Lung (tissue), 12 donors: Measurements from ENCODE around the gene WDPCP. TPM values are rescaled to one million over a fixed set of nuclear protein-coding genes. Genes with fewer than 3 reads are reported as not detected.

ENCODE experiments used
- ATAC-seq: fragments of 200-7000 bp; cut with Tn5 transposase; one replicate; pipeline ENCODE4 v1.9.1; 2020; ENCODE audit warnings: moderate number of reproducible peaks; ENCODE audit not compliant: insufficient read depth, low FRiP score
- DNase-seq, 3 donors: peaks; one replicate each; pipeline ENCODE4 v3.0.0-alpha.2; 2013 to 2017
- H3K27ac ChIP-seq, 2 donors: one replicate each; pipeline ENCODE4 v1.5.1; 2013; ENCODE audit warnings: mild to moderate bottlenecking in 2 of 2, moderate library complexity in 2 of 2, control low read depth in 1 of 2, inconsistent platforms in 1 of 2, low read depth in 1 of 2, low read length in 1 of 2
- H3K27me3 ChIP-seq, 3 donors: one replicate each; pipeline ENCODE4 v1.5.1; 2013; ENCODE audit warnings: low read length in 2 of 3; ENCODE audit not compliant: control insufficient read depth in 3 of 3, insufficient read depth in 3 of 3
- H3K36me3 ChIP-seq, 4 donors: one replicate each; pipeline ENCODE4 v1.5.1; 2013; ENCODE audit warnings: low read length in 4 of 4, mild to moderate bottlenecking in 1 of 4, moderate library complexity in 1 of 4; ENCODE audit not compliant: control insufficient read depth in 4 of 4, insufficient read depth in 4 of 4
- H3K4me1 ChIP-seq, 5 donors: one replicate each; pipeline ENCODE4 v1.5.1; 2013; ENCODE audit warnings: low read length in 5 of 5, mild to moderate bottlenecking in 2 of 5, moderate library complexity in 1 of 5; ENCODE audit not compliant: control insufficient read depth in 5 of 5, insufficient read depth in 5 of 5
- H3K4me3 ChIP-seq: one replicate; pipeline ENCODE4 v1.5.1; 2013; ENCODE audit warnings: mild to moderate bottlenecking, control low read depth, moderate library complexity
- H3K9ac ChIP-seq, 2 donors: one replicate each; pipeline ENCODE4 v1.5.1; 2013; ENCODE audit warnings: low read length in 2 of 2, control low read depth in 1 of 2; ENCODE audit not compliant: insufficient read depth in 1 of 2
- H3K9me3 ChIP-seq, 4 donors: one replicate each; pipeline ENCODE4 v1.5.1; 2013; ENCODE audit warnings: low read length in 3 of 4, mild to moderate bottlenecking in 1 of 4, moderate library complexity in 1 of 4; ENCODE audit not compliant: control insufficient read depth in 4 of 4, insufficient read depth in 3 of 4
- WGBS, 2 donors: extraction: QIAGEN DNeasy Blood & Tissue Kit; methylation state at CpG; one replicate each; pipeline ENCODE4 v1.1.7; 2013; 5-methylcytosine and 5-hydroxymethylcytosine counted together
- polyA plus RNA-seq, 2 donors: library from polyadenylated mRNA; stranded (reverse); fragments of 200-250 nt; gene quantifications; one replicate each; pipeline ENCODE4 v1.2.1, GENCODE V29; 2013
- total RNA-seq, 2 donors: library from RNA; depleted of rRNA in 1 of 2; stranded (reverse); fragments of >200 nt in 1 of 2; gene quantifications; one replicate each; pipeline ENCODE4 v1.2.1, GENCODE V29; 2014 to 2021
- TF ChIP-seq, protein P1 (sequence below): IDR thresholded peaks from 2 replicates; pipeline ENCODE4 v1.5.1; 2012; ENCODE audit warnings: mild to moderate bottlenecking; ENCODE audit errors: control extremely low read depth, extremely low read depth
- donor health status: control.
- donor health status: control.
- donor health status: Bipolar disorder and iron deficiency.
- donor health status: healthy.
- donor health status: DM: yes; HTN: yes; CAD: no.

WDPCP gene
- total and polyA plus RNA-seq, 4 donors: 2.3 to 40.7 (median 8.6) TPM

- DNase-seq (no peak), ATAC-seq (no peak)
- 87 to 92% methylated on average over 2 of the region's 2 CpGs for WGBS, 2 donors
- TF ChIP-seq, protein P1, sequence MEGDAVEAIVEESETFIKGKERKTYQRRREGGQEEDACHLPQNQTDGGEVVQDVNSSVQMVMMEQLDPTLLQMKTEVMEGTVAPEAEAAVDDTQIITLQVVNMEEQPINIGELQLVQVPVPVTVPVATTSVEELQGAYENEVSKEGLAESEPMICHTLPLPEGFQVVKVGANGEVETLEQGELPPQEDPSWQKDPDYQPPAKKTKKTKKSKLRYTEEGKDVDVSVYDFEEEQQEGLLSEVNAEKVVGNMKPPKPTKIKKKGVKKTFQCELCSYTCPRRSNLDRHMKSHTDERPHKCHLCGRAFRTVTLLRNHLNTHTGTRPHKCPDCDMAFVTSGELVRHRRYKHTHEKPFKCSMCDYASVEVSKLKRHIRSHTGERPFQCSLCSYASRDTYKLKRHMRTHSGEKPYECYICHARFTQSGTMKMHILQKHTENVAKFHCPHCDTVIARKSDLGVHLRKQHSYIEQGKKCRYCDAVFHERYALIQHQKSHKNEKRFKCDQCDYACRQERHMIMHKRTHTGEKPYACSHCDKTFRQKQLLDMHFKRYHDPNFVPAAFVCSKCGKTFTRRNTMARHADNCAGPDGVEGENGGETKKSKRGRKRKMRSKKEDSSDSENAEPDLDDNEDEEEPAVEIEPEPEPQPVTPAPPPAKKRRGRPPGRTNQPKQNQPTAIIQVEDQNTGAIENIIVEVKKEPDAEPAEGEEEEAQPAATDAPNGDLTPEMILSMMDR: no peak
- Histone ChIP-seq H3K4me3 (no peak overlapping the region), H3K36me3 (no peaks in the 10 kb centered on the region), H3K27me3 (no peaks in the 10 kb centered on the region), H3K4me1 (no peaks in the 10 kb centered on the region), H3K27ac (no peak overlapping the region), H3K9me3 (peaks cover 2 to 16% (median 7%) of the 10 kb centered on the region in 4 donors), H3K9ac (no peak overlapping the region)
Measured at GRCh38 chr2:63101954-63102353, 486.3 kb downstream of the WDPCP start.

GRCh38 chr2:63099032-63099431, 489.2 kb downstream of the WDPCP start:
- Histone ChIP-seq H3K27me3 (no peaks in the 10 kb centered on the region), H3K4me1 (no peaks in the 10 kb centered on the region), H3K4me3 (no peak overlapping the region), H3K9ac (no peak overlapping the region), H3K9me3 (peaks cover 0 to 3% (median 2%) of the 10 kb centered on the region in 4 donors), H3K36me3 (no peaks in the 10 kb centered on the region), H3K27ac (no peak overlapping the region)
- DNase-seq (no peak), ATAC-seq (no peak)
- 84 to 89% methylated on average over 1 of the region's 1 CpG for WGBS, 2 donors
- TF ChIP-seq, protein P1: no peak

DNA sequence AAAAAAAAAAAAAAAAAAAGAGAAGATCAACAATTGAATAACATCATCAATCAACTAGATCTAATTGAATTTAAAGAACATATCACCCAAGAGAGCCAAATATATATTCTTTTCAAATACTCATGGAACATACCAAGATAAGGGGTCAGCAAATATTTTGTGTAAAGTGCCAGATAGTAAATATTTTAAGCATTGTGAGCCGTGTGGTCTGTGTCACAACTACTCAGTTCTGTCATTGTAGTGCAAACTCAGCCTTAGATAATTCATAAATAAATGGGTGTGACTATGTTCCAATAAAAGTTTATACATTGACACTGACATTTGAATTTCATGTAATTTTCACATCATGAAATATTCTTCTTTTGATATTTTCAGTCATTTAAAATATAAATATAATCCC, 491.8 kb downstream of the WDPCP start:
- Histone ChIP-seq H3K36me3 (no peaks in the 10 kb centered on the region), H3K9me3 (peaks cover 0 to 3% (median 1%) of the 10 kb centered on the region in 4 donors), H3K4me3 (no peak overlapping the region), H3K27ac (no peak overlapping the region), H3K9ac (no peak overlapping the region), H3K4me1 (peaks cover 0 to 5% (median 0%) of the 10 kb centered on the region in 5 donors), H3K27me3 (no peaks in the 10 kb centered on the region)
- 54 to 82% methylated on average over 1 of the region's 1 CpG for WGBS, 2 donors
- TF ChIP-seq, protein P1: no peak
- ATAC-seq: no peak
- peak in 2 of 3 donors; percentile 69 to 75 for DNase-seq

DNA sequence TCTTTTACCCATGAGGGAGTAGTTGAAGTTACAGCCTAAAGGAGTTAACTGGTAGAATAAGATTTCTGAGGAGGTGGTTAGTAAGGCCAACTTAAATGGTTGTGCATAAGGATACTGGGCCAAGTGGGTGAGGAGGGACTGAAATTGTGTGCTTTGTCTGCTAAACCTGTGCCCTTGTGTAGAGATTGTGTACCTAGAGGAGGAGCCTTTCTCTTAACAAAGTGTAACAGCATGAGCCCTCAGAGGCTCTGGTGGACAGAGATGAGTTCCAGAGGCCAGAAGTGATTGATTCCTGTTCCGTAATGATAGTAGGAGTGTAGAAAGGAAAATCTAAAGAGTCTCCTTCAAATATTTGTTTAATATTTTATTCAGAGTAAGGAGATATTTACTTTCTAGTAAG, 494.8 kb downstream of the WDPCP start:
- H3K9ac ChIP-seq: no peak overlapping the region
- H3K4me1 ChIP-seq: peaks cover 0 to 5% (median 0%) of the 10 kb centered on the region in 5 donors
- TF ChIP-seq, protein P1: no peak
- no peaks in the 10 kb centered on the region for H3K36me3 ChIP-seq
- no peak overlapping the region for H3K27ac ChIP-seq
- ATAC-seq: no peak
- H3K4me3 ChIP-seq: no peak overlapping the region
- WGBS, 2 donors: 71 to 88% methylated on average over 1 of the region's 1 CpG
- DNase-seq: no peak
- H3K27me3 ChIP-seq: no peaks in the 10 kb centered on the region
- no peaks in the 10 kb centered on the region for H3K9me3 ChIP-seq
